AG09319 (cell line): ENCODE measurements around the gene TXLNG.
A peak's percentile ranks its signal among the peaks of the same experiment; 100 is the strongest.

Experiments
- DNase-seq: peaks from one replicate; pipeline ENCODE4 v3.0.0-alpha.2; 2010; ENCODE audit warnings: low read depth; ENCODE audit errors: extremely low read depth
- TF ChIP-seq, protein P1 (sequence below): IDR thresholded peaks from 2 replicates; pipeline ENCODE4 v1.5.1; 2011; ENCODE audit warnings: low read depth, mild to moderate bottlenecking, inconsistent platforms, low read length, moderate library complexity

The TXLNG gene

DNA sequence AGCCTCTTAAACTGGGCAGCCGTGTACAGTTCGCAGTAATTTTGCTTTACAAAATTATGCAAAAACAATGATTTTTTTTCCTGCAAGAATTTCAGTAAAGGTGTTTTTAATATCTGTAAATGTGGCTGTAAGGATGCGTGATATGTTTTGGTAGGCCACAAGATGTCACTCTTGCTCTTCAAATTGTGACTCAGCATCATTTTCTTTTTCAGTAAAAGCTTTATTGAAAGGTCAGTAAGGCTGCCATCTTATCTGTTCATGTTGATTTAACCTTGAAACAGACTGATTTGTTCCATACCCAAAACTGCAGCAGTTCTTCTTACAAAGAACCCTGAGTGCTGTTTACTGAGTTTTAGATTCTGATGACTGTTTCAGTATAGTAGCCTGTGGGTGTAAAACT is 39.9 kb downstream of the TXLNG start:
- peak; percentile 46 for DNase-seq
- TF ChIP-seq, protein P1, sequence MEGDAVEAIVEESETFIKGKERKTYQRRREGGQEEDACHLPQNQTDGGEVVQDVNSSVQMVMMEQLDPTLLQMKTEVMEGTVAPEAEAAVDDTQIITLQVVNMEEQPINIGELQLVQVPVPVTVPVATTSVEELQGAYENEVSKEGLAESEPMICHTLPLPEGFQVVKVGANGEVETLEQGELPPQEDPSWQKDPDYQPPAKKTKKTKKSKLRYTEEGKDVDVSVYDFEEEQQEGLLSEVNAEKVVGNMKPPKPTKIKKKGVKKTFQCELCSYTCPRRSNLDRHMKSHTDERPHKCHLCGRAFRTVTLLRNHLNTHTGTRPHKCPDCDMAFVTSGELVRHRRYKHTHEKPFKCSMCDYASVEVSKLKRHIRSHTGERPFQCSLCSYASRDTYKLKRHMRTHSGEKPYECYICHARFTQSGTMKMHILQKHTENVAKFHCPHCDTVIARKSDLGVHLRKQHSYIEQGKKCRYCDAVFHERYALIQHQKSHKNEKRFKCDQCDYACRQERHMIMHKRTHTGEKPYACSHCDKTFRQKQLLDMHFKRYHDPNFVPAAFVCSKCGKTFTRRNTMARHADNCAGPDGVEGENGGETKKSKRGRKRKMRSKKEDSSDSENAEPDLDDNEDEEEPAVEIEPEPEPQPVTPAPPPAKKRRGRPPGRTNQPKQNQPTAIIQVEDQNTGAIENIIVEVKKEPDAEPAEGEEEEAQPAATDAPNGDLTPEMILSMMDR, result peak; percentile 55

DNA sequence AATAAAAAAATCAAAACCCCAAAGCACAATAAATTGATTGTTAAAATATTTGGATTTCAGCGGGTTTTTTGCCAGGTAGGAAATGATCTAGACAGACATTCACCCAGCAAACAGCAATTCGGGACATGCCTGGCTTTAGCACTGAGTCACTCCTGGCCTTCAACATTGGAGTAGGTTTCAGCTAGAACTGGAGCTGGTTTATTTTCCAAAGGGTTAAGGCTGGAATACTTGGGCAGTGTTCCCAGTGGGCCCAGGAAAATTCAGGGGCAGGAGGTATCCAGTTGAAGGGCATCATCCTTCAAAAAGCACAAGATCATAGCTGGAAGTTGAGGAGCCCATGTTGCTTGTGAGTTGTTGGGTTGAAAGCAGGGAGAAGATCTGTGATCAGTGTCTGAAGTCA is 41.0 kb downstream of the TXLNG start:
- TF ChIP-seq, protein P1, result no peak
- DNase-seq, result no peak

DNA sequence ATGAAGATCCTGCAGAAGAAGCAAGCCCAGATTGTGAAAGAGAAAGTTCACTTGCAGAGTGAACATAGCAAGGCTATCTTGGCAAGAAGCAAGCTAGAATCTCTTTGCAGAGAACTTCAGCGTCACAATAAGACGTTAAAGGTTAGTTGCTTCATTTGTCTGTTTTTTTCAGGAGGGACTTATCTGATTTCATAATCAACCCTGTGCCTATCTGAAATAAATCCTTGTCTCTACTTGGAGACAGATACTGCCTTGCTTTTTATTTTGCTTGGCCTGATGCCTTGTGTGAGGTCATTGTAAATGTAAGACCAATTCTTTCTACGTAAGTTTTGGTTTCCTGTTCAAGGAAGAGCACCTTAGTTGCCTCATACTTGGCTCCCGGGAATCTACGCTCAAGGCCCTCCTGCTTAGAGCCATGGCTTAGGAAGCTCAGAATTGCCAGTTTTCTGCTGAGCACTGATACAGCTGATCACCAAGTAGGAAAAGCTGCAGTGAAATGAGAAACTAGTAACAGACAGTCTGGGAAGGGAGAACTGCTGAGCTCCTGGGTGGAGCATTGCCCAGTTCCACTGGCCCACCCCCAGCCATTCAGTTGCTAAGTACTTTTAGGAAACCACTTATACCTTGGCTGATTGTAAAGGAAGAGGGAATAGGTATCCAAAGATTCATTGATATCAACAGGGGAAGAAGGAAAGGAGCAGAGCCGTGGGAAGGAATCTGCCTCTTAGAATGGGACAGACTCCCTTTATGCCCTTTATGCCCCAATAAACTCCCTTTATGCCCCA is 42.0 kb downstream of the TXLNG start:
- peak; percentile 36 for DNase-seq
- TF ChIP-seq, protein P1, result no peak

DNA sequence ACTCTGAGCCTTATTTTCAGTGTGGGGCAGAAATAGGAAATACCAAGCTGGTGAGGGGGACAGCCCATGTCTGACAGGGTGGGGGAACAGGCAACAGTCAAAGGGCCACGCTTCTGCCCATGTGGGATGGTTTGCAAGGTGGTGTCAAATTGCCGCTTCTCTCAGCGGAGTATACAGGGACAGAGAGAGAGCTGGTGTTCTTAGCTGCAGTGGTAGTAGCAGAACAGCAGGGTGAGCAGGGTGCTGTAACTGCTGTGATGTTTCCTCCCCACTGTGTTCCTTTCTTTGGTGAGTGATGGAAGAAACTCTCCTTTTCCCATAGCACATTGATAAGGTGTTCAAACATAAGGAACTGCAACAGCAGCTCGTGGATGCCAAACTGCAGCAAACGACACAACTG is 46.0 kb downstream of the TXLNG start:
- TF ChIP-seq, protein P1, result no peak
- no peak for DNase-seq

DNA sequence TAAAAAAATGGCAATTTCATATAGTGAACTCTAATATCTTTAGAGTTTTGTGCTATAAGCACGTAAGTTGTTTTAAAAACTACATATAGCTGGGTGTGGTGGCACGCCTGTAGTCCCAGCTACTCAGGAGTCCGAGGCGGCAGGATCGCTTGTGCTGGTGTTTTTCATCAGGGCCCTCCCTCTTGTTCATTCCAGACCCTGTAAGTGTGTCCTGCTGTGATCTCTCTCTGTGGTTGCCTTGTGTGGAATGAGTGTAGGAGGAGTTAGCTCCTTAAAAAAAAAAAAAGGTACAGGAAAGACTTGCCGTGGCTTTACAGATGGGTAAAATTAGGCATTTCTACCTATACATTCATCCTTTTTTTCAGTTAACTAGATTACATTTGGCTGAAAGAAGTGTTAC is 48.5 kb downstream of the TXLNG start:
- TF ChIP-seq, protein P1, result no peak
- no peak for DNase-seq

DNA sequence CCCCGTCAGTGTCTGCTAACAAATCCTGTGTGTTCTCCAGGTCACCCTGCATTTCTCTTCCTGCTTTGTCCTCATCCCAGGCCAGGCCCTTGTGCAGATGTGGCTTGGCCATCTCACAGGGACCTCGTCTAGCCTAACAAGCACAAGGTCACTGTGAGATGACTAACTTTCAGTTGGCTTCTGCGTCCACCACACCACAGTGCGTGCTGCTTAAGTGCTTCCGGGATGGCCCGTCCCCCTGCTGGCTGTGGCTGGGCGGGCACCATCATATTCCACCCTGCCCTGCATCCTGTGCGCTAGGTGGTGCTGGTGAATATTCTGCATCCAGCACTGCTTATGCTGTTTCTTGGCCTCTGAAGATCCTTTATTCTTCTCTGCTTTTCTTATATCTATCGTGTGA is 50.1 kb downstream of the TXLNG start:
- DNase-seq, result no peak

More for the DNA sequence above, 50.1 kb downstream of the TXLNG start:
- TF ChIP-seq, protein P1, result peak; percentile 22
